Measurements from ENCODE around the gene FAM193B. TPM values are rescaled to one million over a fixed set of nuclear protein-coding genes. Genes with fewer than 3 reads are reported as not detected.

Gene FAM193B
- total and polyA plus RNA-seq, 9 of the 15 experiments (the other 6 are each of a cell fraction or from before 2014, with no cell fraction given): 4.4 to 76.4 (median 37.3) TPM

DNA sequence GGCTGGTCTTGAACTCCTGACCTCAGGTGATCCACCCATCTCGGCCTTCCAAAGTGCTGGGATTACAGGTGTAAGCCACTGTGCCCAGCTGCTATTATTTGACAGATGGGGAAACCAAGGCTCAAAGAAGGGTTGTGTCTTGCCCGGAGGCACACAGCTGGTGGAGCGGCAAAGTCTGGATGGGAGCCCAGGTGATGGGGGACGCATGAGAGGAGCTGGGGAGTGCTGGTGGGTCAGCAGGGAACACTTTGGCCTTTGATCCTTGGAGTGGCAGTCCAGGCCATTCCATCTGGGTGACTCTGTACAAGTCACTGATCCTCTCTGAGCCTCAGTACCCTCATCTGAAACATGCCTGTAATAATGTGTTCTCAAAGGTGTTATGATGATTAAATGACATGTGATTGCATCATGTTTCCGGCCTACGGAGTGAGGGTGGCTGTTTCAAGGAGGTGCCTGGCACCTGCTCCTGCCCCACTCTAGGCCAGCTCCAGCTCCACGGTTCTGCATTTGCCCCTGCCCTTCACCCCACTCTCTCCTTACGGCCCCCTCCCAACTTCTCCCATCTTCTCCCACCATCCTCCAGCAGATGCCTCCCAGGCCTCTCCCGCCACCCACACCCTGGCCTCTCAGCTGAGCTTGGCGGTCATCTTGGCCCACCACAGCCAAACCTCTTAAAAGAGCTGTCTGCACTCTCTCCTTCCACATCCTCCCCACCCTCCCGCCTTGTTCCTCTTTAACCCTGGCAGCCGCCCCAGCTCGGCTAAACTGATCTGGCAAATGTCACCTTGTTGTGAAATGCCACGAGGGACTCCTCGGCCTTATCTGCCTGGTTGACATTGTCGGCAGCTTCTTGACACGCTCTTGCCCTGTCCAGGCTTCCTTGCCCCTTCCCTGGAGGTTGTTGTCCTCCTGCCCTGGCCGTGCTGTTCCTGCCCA, 75.4 kb downstream of the FAM193B start (continued):
- no peak for TF ChIP-seq ZNF354B (CRISPR knock-in tag; IDR thresholded peaks at IDR 0.05)
- no peak for TF ChIP-seq ZNF707 (CRISPR knock-in tag; conservative IDR thresholded peaks at IDR 0.05)
- TF ChIP-seq IRF9 (tag; IDR thresholded peaks at IDR 0.05): no peak; the same call in 1 of the 2 replicates
- 0 out of 2 replicates have a peak, but pooled peaks have one; percentile 11 for TF ChIP-seq ESRRA (IDR thresholded peaks at IDR 0.05; ENCODE audit: borderline replicate concordance, low read depth)
- TF ChIP-seq, protein P1, sequence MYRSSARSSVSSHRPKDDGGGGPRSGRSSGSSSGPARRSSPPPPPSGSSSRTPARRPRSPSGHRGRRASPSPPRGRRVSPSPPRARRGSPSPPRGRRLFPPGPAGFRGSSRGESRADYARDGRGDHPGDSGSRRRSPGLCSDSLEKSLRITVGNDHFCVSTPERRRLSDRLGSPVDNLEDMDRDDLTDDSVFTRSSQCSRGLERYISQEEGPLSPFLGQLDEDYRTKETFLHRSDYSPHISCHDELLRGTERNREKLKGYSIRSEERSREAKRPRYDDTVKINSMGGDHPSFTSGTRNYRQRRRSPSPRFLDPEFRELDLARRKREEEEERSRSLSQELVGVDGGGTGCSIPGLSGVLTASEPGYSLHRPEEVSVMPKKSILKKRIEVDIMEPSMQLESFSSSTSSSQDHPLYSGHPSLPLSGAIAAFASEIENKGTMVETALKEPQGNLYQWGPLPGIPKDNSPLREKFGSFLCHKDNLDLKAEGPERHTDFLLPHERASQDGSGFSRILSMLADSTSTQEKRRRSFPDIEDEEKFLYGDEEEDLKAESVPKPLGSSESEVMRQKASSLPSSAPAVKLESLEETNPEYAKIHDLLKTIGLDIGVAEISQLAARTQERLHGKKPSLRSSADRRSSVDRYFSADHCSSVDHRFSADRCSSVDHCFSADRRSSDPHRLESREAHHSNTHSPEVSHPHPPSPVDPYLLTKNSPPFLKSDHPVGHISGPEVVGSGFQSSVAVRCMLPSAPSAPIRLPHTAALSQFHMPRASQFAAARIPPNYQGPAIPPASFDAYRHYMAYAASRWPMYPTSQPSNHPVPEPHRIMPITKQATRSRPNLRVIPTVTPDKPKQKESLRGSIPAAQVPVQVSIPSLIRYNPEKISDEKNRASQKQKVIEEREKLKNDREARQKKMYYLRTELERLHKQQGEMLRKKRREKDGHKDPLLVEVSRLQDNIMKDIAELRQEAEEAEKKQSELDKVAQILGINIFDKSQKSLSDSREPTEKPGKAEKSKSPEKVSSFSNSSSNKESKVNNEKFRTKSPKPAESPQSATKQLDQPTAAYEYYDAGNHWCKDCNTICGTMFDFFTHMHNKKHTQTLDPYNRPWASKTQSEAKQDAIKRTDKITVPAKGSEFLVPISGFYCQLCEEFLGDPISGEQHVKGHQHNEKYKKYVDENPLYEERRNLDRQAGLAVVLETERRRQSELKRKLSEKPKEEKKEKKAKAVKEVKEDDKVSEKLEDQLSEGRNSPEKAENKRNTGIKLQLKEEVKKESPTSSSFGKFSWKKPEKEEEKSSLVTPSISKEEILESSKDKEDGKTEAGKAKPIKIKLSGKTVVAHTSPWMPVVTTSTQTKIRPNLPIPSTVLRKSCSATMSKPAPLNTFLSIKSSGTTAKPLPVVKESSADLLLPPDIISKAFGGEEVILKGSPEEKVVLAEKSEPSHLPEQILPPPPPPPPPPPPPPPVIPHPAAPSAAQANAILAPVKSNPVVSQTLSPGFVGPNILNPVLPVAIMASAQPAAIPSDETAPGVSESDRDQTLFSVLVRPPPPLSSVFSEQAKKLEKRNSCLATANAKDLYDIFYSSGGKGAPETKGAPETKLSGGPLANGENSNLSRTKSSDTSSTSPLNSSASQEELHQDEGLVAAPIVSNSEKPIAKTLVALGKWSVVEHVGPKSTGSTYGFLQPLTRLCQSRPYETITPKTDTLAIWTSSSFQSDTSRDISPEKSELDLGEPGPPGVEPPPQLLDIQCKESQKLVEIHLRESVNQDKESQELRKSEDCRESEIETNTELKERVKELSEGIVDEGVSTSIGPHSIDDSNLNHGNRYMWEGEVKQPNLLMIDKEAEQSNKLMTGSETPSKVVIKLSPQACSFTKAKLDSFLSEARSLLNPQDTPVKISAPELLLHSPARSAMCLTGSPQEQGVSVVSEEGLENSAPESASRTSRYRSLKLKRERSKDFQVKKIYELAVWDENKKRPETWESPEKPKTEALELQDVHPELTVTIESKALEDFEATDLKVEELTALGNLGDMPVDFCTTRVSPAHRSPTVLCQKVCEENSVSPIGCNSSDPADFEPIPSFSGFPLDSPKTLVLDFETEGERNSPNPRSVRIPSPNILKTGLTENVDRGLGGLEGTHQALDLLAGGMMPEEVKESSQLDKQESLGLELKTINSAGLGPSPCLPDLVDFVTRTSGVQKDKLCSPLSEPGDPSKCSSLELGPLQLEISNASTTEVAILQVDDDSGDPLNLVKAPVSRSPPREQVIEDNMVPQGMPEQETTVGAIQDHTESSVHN (IDR thresholded peaks at IDR 0.05; ENCODE audit: borderline replicate concordance in 1 of 2, low read depth in 1 of 2): no peak
- TF ChIP-seq KLF13 (tag; IDR thresholded peaks at IDR 0.05; ENCODE audit: borderline replicate concordance, low read depth): no peak
- no peak for TF ChIP-seq NKRF (IDR thresholded peaks at IDR 0.05; ENCODE audit: borderline replicate concordance)
- no peak for TF ChIP-seq SIRT6 (IDR thresholded peaks at IDR 0.05; ENCODE audit: low read depth, low read length)
- TF ChIP-seq HNRNPH1 (optimal IDR thresholded peaks at IDR 0.05; ENCODE audit: low read depth, low read length): no peak
- peak; percentile 30; the same call in 1 of the 2 replicates for TF ChIP-seq SPI1 (IDR thresholded peaks at IDR 0.05; ENCODE audit: borderline replicate concordance, low read depth, low read length)
- no peak for TF ChIP-seq FOXA1 (IDR thresholded peaks at IDR 0.05; ENCODE audit: borderline replicate concordance)
- TF ChIP-seq ADNP (tag; IDR thresholded peaks at IDR 0.05): no peak

Data from K562 (cell line).